HK-2 (cell line): ENCODE results near the gene ATG9A.
"Not testable (repeated sequence)": the region's sequence is repeated elsewhere in the genome, so short reads cannot be mapped to it uniquely, and the experiment has no call there.

Source experiments
- DNase-seq: peaks from one replicate; pipeline ENCODE4 v3.0.0-alpha.2; 2018; ENCODE audit not compliant: unreplicated experiment

ATG9A gene

GRCh38 chr2:219229305-219230058, at the start of gene ATG9A, which contains the start of gene ANKZF1:
Gene ATG9A, minus strand, starts transcription at chr2:219229636. Its CDS starts 1,612 bp downstream, at chr2:219228024.
Gene ANKZF1, plus strand, starts transcription at chr2:219229806. Its CDS starts 452 bp downstream, at chr2:219230258.
- peak; percentile 98 for DNase-seq

DNA sequence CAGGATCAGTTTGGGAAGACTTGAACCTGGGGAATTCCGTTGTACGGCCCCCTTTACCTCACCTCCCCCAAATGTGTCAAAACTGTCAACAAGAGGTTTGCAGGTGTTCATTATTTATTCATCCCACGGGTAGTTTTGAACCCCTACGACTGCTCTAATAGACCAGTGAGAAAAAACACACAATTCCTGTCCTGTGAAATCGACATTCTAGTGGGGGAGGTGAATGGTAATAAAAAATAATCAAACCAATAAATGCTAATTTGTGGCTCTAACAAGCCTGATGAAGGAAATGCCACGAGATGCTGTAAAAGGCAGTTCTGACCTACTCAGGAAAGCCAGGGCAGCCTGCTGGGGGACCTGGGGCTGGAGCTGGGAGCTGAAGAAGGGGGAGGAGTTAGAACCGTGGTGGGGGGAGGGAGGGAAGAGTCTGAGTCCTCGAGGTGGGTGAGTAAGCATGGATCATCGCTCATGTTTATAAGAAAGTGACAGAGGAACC, 49.3 kb upstream of the ATG9A start:
- no peak for DNase-seq

DNA sequence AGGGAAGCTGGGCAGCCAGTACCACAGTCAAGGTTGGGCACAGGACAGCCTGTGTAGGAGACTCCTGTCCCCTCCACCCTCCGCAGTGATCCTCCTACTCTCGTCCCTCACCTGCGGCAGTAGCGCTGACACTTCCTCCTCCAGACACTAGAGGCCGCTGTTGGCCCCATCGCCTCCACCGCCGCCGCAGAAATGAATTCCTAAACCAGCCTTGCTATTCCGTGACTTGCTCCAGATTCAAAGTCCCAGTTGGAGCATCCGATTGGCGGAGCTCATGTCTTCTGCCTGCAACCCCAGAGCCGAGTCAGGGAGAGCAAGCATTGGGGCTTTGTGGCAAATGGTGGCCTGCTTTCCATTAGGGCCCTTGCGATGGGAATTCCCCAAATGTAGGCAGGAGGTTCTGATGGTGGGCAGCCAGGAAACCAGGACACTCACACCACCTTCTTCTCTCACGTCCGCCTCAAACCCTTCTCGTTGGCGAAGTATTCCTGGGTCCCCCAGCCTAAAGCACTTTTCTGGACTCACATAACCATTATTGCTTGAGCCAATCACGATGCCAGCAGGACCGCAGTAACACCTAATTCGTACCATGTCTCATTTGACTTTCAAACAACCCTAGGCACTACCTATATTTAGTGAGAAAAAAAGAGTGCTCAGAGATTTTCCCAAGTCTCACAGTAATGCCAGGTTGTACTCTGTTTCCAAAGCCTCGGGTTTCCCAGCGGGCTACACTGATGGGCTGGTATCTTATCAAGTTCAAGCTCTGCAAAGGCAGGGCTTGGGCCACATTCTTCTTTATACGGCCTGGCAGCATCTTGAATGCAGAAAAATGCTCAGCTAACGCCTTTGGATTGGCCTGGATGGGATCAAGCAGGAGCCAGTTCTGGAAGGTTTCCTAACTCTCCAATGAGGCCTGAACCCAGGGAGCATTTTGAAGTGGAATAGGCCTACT, 48.5 kb upstream of the ATG9A start:
- DNase-seq = peak; percentile 89

DNA sequence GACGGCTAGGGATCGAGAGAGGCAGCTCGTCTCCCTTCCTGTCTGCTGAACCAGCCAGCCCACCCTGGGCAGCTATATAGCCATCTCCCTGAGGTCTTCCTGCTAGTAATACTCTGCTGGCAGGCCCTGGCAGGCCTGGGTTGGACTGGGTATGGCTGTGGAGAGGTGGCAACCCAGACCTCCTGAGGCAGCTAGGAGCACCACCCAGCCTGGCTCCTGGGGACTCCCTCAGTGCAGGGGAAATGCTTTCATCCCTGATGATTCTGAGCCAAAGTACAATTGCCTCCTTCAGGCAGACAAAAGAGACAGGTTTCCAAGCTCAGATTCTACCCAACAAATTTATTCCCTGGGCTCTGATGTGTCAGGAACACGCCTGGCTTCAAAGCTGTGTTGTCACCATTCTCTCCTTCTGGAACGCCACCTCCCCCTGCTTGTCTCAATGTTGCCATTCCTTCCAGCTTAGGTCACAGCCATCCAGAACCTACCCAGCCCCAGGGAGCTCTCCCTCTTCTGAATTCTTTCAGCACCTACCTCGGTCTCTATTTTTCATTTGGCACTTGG, 45.0 kb upstream of the ATG9A start:
- peak; percentile 83 for DNase-seq

- peak; percentile 88 for DNase-seq
Measured at GRCh38 chr2:219273937-219274336, 44.5 kb upstream of the ATG9A start.

- DNase-seq = no peak
Measured at GRCh38 chr2:219272995-219273394, 43.6 kb upstream of the ATG9A start.

- no peak for DNase-seq
Measured at GRCh38 chr2:219272356-219272755, 42.9 kb upstream of the ATG9A start.

- DNase-seq = no peak
Measured at GRCh38 chr2:219271021-219271420, 41.6 kb upstream of the ATG9A start.

GRCh38 chr2:219270055-219270372, 40.6 kb upstream of the ATG9A start:
- no peak for DNase-seq

- DNase-seq = no peak
Measured at GRCh38 chr2:219269362-219270054, 40.1 kb upstream of the ATG9A start.

- no peak for DNase-seq
Measured at GRCh38 chr2:219268294-219268693, 38.9 kb upstream of the ATG9A start.

DNA sequence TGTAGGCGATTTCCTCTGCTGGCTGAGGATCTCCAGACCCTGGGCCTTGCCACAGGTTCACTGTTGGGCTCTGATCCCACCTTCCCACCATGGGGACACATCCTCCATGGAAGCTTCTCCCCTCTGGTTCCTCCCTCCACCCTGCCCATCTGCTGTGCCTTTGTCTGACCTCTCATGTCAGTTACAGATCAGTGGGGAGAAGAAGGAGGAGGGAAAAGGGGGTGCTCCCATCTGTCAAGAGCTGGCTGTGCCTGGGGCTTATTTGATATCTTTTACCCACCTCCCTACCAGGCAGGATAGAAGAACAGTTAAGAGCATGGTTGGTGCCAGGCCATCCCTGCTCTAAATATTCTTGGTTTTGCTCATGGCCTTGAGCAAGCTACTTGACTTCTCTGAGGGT, 37.5 kb upstream of the ATG9A start:
- no peak for DNase-seq

DNA sequence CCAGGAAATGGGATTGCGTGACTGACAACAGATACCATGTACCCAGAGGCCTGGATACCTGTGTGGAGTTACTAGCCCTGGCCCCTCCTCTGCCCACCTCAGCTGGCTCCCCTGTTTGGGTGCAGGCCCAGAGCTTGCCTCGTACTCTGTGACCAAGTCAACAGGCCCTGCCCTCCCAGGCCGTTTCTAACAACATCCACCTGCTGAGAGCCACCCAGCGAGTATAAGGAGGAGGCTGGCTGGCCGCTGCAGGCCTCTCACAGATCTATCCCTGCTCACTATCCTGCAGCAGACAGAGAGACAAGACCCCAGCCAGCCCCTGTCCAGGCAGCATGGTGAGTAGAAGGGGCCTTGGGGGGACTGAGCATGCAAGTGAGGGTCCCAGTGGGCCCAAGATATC, 36.8 kb upstream of the ATG9A start:
- no peak for DNase-seq

- DNase-seq = no peak
Measured at GRCh38 chr2:219261024-219261855, 31.8 kb upstream of the ATG9A start.

- not testable (repeated sequence) for DNase-seq
Measured at GRCh38 chr2:219258942-219259341, 29.5 kb upstream of the ATG9A start.

- DNase-seq = no peak
Measured at GRCh38 chr2:219254590-219255201, 25.3 kb upstream of the ATG9A start.

DNA sequence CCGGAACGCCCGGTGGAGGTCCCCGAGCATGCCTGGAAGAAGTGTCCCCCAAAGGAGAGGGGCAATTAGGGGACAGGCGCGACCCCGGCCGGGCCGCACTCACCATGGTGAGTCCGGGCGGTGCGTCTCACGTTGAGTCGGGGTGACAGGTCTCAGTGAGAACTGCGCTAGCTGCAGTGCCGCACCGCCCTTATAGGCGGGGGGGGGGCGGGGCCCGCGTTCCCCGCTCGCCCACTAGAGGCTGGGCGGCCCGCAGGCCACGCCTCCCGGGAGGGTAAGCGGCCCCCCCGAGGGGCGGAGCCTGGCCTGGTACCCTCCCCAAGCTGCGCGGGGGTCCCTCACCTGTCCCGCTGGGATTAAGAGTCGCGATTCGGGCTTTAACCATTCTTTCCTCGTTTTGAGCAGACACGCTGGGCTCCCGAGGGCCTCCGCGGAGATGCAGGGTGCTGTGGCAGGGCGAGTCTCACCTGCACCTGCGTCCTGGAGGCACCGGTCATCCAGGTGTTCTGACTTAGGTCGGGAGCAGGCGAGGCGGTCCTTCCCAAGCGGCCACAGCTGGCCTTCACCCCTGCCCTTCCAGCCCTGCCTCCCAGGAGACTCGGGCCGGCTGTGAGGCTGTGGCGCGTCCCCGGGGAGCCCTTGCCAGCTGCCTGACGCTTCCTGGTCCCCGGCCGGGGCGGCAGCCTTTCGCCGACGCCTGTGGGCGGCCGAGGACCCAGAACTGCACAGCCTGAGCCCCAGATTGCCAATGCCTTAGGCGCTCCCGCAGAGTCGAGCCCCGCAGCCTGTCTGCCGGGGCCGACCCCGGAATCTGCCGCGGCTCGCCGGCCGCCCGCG, 24.5 kb upstream of the ATG9A start, which contains the start of gene TUBA4A:
TUBA4A (minus strand) TSS at position 166 of the 837 bp plus-strand sequence; CDS start at position 106, 60 bp downstream.
- peak; percentile 81 for DNase-seq

DNA sequence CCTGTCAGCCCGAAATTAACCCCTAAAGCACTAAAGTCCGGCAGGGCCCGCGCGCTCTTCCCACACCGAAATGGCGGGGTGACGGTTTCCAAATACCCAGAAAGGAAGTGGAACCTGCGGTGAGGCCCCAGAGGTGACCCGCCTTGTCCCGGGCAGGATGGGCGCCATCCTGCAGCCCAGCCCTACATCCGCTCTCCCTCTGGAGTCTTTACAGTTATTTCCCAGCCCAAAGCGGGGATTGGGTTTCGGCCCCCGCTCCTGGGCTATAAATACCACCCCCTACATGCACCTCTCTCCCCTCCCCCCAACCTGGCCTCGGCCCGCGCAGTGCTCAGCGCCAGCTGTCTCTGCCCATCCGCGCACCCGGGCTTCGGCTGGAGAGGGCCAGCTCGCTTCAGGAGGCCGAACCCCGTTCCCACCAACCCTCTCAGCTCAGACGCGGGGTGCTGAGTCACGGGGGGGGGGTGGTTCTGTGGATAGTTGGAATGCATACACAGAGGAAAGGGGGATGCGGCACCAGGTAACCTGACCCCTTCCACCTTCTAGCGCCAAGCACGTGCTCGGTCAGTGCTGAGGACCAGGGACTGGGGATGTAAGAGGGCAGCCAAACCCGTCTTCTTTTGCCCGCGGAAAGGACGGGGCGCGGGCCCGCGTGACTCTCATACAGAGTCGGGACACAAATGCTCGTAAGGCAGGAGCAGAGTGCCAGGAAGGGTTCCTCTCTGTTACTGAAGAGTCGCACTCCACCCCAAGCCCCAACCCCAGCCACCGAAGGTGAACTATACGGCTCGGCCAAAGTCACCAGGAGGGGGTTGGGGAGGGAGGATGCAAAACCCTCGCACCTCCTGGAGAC, 23.7 kb upstream of the ATG9A start, which contains the start of gene TUBA4B:
TUBA4B (plus strand) TSS at position 344 of the 853 bp plus-strand sequence; CDS start at position 509, 165 bp downstream.
- DNase-seq = peak; percentile 82
